Muscle layer of duodenum (tissue), 2 donors: Measurements from ENCODE around the gene GARIN1A.
"Not testable (repeated sequence)": the region's sequence is repeated elsewhere in the genome, so short reads cannot be mapped to it uniquely, and the experiment has no call there.

ENCODE experiments used
- H3K27ac ChIP-seq: one replicate; pipeline ENCODE4 v1.7.0; 2013; ENCODE audit warnings: mild to moderate bottlenecking, low read length
- H3K27me3 ChIP-seq: one replicate; pipeline ENCODE4 v1.7.0; 2013; ENCODE audit warnings: low read depth, mild to moderate bottlenecking, control low read depth, low read length
- H3K36me3 ChIP-seq, 2 donors: one replicate each; pipeline ENCODE4 v1.7.0; 2013; ENCODE audit warnings: low read length in 2 of 2, control low read depth in 1 of 2, mild to moderate bottlenecking in 1 of 2; ENCODE audit not compliant: insufficient read depth in 2 of 2, control insufficient read depth in 1 of 2
- H3K4me1 ChIP-seq, 2 donors: one replicate each; pipeline ENCODE4 v1.7.0; 2013; ENCODE audit warnings: low read length in 2 of 2, mild to moderate bottlenecking in 2 of 2, control low read depth in 1 of 2, moderate library complexity in 1 of 2; ENCODE audit not compliant: insufficient read depth in 2 of 2, control insufficient read depth in 1 of 2
- H3K4me3 ChIP-seq, 2 donors: one replicate each; pipeline ENCODE4 v1.7.0; 2013; ENCODE audit warnings: low read length in 2 of 2, low read depth in 1 of 2, mild to moderate bottlenecking in 1 of 2
- H3K9me3 ChIP-seq, 2 donors: one replicate each; pipeline ENCODE4 v1.7.0; 2013; ENCODE audit warnings: low read length in 2 of 2, control low read depth in 1 of 2, mild to moderate bottlenecking in 1 of 2; ENCODE audit not compliant: control insufficient read depth in 1 of 2
- donor health status: healthy.

Gene GARIN1A

DNA sequence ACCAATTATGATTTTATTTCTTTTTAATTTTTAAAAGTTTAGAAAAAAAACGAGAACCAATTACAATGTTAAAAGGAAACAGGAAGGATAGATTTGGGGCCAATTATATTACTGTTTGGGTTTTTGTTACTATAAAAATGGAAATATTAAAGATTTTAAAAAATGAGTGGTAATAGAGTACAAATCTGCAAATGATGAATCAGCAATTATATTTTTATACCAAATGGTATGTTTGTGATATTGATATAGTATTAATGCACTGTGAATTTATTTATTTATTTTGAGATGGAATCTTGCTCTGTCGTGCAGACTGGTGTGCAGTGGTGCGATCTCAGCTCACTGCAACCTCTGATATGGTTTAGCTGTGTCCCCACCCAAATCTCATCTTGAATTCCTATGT is 11.5 kb upstream of the GARIN1A start:
- no peak overlapping the region for H3K4me3 ChIP-seq
- H3K4me1 ChIP-seq: no peaks in the 10 kb centered on the region
- peaks cover 0 to 8% of the 10 kb centered on the region in 2 donors for H3K9me3 ChIP-seq
- H3K36me3 ChIP-seq: peaks cover 0 to 4% of the 10 kb centered on the region in 2 donors
- no peak overlapping the region for H3K27ac ChIP-seq
- H3K27me3 ChIP-seq: no peaks in the 10 kb centered on the region

DNA sequence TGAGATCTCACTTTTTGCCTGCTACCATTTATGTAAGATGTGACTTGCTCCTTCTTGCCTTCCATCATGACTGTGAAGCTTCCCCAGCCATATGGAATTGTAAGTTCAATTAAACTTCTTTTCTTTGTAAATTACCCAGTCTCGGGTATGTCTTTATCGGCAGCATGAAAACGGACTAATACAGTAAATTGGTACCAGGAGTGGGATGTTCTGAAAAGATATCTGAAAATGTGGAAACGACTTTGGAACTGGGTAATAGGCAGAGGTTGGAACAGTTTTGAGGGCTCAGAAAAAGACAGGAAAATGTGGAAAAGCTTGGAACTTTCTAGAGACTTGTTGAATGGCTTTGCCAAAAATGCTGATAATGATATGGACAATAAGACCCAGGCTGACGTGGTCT is 10.6 kb upstream of the GARIN1A start:
- H3K4me1 ChIP-seq: no peaks in the 10 kb centered on the region
- peaks cover 0 to 4% of the 10 kb centered on the region in 2 donors for H3K36me3 ChIP-seq
- H3K27ac ChIP-seq: no peak overlapping the region

DNA sequence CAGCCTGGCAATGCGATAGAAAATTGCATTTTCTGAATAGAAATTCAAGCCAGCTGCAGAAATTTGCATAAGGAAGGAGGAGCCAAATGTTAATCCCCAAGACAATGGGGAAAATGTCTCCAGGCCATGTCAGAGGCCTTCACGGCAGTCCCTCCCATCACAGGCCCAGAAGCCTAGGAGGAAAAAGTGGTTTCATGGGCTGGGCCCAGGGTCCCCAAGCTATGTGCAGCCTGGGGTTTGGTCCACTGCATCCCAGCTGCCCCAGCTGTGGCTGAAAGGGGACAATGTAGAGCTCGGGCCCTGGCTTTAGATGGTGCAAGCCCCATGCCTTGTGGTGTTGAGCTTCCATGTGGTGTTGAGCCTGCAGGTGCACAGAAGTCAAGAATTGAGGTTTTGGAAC is 10.0 kb upstream of the GARIN1A start:
- Histone ChIP-seq H3K9me3 (peaks cover 0 to 8% of the 10 kb centered on the region in 2 donors), H3K27me3 (no peaks in the 10 kb centered on the region), H3K27ac (no peak overlapping the region), H3K4me3 (no peak overlapping the region), H3K4me1 (no peaks in the 10 kb centered on the region), H3K36me3 (peaks cover 0 to 4% of the 10 kb centered on the region in 2 donors)

More for the DNA sequence above, 10.6 kb upstream of the GARIN1A start:
- Histone ChIP-seq H3K27me3 (no peaks in the 10 kb centered on the region), H3K9me3 (peaks cover 0 to 8% of the 10 kb centered on the region in 2 donors), H3K4me3 (no peak overlapping the region)

DNA sequence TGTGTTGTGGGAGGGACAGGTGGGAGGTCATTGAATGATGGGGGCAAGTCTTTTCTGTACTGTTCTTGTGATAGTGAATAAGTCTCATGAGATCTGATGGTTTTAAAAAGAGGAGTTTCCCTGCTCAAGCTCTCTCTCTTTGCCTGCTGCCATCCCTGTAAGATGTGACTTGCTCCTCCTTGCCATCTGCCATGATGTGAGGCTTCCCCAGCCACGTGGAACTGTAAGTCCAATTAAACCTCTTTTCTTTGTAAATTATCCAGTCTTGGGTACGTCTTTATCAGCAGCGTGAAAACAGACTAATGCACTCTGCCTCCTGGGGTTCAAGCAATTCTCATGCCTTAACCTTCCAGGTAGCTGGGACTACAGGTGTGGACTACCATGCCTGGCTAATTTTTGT is 8.9 kb upstream of the GARIN1A start:
- not testable (repeated sequence) for H3K4me3 ChIP-seq, H3K4me1 ChIP-seq, H3K9me3 ChIP-seq, H3K36me3 ChIP-seq, H3K27ac ChIP-seq, H3K27me3 ChIP-seq

DNA sequence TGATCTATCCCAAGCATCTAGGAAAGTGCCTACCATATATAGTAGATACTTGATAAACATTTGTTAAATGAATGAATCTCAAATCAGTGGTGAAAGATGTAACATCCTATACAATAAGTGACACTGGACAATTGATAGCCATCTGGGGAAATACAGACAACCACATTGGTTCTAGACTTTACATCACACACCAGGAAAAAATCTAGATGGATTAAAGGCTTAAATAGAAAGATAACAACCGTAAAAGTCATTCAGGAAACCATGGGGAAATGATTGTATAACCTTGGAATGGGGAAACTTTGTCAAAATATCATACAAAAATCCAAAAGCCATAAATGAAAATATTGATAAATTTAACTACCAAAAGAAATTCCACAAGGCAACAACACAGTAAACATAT is 7.0 kb upstream of the GARIN1A start:
- H3K36me3 ChIP-seq: peaks cover 0 to 4% of the 10 kb centered on the region in 2 donors
- H3K27ac ChIP-seq: no peak overlapping the region
- no peaks in the 10 kb centered on the region for H3K4me1 ChIP-seq
- H3K27me3 ChIP-seq: no peaks in the 10 kb centered on the region
- no peak overlapping the region for H3K4me3 ChIP-seq
- H3K9me3 ChIP-seq: peaks cover 0 to 8% of the 10 kb centered on the region in 2 donors

DNA sequence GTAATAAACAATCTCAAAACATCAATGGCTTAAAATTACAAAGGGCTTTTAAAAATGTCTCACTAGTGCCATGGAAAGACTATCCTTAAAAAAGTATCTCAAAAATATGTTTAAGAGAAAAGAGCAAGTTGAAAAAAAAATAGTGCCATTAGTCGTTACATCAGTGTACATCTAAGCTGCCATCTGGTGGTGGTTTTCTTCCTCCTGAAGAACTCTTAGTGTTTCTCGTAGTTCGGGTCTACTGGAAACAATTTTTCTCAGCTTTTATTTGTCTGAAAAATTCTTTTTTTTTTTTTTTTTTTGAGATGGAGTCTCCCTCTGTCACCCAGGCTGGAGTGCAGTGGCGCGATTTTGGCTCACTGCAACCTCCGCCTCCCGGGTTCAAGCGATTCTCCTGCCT is 5.9 kb upstream of the GARIN1A start:
- Histone ChIP-seq H3K27ac (no peak overlapping the region), H3K4me1 (no peaks in the 10 kb centered on the region), H3K9me3 (peaks cover 0 to 8% of the 10 kb centered on the region in 2 donors), H3K36me3 (peaks cover 0 to 4% of the 10 kb centered on the region in 2 donors), H3K27me3 (no peaks in the 10 kb centered on the region), H3K4me3 (no peak overlapping the region)

DNA sequence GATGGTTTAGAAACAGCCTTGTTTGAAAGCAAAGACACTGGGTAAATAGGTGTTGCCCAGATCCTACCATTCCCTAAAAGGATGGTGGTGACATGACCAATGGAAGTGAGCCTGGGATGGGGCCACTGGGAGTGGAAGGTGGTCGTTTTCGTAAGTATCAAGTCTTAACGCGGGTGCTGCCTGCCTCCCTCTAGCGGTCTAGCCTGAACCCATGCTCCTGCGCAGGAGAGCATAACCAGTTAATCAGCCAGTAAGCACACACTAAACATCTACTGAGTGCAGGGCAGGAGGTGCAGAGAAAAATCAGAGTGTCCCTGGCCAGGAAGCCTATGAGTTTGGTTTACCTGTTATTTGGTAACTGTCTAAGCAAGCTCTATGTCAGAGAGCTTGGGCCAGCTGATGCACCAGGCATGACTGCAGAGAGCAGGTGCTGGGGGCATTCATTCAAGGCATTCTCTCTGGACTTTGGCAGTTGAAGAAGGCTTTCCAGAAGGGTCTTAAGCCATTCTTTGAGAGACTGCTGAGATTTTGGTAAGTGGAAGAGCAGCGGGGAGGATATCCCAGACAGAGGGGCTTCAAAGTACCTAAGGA is 930 bp downstream of the GARIN1A start:
- H3K4me1 ChIP-seq: no peaks in the 10 kb centered on the region
- H3K27ac ChIP-seq: no peak overlapping the region
- H3K4me3 ChIP-seq: no peak overlapping the region
- no peaks in the 10 kb centered on the region for H3K27me3 ChIP-seq
- H3K9me3 ChIP-seq: no peaks in the 10 kb centered on the region
- no peaks in the 10 kb centered on the region for H3K36me3 ChIP-seq

DNA sequence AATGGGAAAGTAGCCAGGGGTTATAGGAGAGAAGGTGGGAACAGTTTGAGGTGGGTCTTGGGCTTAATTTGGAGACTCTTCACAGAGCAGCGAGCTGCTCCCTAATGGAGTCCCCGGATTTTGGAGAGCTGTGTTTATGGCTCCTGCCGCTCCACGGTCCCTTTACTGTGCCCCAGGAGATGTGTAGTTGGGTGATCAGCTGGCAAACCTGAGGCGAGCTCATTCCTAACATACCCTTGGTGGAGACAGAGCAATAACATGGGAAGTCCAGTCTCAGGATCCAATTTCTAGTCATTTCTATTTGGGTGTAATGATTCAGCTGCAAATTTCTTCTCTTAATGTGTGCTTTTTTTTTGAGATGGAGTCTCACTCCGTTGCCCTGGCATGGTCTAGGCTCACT is 1.5 kb downstream of the GARIN1A start:
- H3K27me3 ChIP-seq: no peaks in the 10 kb centered on the region
- H3K27ac ChIP-seq: no peak overlapping the region
- no peaks in the 10 kb centered on the region for H3K9me3 ChIP-seq
- H3K36me3 ChIP-seq: no peaks in the 10 kb centered on the region
- no peak overlapping the region for H3K4me3 ChIP-seq
- no peaks in the 10 kb centered on the region for H3K4me1 ChIP-seq

DNA sequence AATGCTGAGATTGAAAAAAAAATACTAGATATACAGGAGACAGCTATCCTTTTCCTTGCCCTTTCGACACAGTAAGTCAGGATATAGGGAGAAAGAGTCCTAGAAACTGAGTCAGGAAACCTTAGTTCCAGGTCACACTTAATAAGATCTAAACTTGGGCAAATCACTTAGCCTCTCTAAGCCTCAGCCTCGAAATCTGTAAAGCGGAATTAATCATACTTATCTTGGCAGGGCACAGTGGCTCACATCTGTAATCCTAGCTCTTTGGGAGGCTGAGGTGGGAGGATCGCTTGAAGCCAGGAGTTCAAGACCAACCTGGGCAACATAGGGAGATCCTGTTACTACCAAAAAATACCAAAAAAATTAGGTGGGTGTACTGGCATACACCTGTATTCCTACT is 4.6 kb downstream of the GARIN1A start:
- no peak overlapping the region for H3K4me3 ChIP-seq
- H3K27ac ChIP-seq: no peak overlapping the region
- H3K4me1 ChIP-seq: no peaks in the 10 kb centered on the region
- H3K9me3 ChIP-seq: no peaks in the 10 kb centered on the region
- no peaks in the 10 kb centered on the region for H3K27me3 ChIP-seq
- peaks cover 0 to 6% of the 10 kb centered on the region in 2 donors for H3K36me3 ChIP-seq

DNA sequence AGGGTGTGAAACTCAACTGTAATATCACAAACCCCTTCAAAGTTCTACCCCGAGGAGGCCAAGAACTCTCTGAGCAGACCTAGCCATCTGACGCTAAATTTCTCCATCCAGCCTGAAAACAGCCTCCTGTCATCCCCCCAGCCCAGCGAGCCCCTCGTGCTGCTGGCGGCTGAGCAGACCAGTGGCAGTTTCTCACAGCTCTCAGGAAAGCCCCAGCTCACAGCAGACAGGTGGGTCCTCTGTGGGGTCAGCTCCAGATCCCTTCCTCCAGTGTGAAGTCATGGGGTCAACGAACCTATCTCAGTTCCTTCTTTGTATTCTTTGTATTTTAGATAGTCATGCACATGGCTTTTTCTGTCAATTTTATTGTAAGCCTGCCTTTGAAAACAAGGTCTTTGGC is 7.8 kb downstream of the GARIN1A start:
- peaks cover 3 to 6% of the 10 kb centered on the region in 2 donors for H3K36me3 ChIP-seq
- no peaks in the 10 kb centered on the region for H3K9me3 ChIP-seq
- H3K4me1 ChIP-seq: no peaks in the 10 kb centered on the region
- no peak overlapping the region for H3K27ac ChIP-seq
- H3K27me3 ChIP-seq: no peaks in the 10 kb centered on the region
- H3K4me3 ChIP-seq: no peak overlapping the region

DNA sequence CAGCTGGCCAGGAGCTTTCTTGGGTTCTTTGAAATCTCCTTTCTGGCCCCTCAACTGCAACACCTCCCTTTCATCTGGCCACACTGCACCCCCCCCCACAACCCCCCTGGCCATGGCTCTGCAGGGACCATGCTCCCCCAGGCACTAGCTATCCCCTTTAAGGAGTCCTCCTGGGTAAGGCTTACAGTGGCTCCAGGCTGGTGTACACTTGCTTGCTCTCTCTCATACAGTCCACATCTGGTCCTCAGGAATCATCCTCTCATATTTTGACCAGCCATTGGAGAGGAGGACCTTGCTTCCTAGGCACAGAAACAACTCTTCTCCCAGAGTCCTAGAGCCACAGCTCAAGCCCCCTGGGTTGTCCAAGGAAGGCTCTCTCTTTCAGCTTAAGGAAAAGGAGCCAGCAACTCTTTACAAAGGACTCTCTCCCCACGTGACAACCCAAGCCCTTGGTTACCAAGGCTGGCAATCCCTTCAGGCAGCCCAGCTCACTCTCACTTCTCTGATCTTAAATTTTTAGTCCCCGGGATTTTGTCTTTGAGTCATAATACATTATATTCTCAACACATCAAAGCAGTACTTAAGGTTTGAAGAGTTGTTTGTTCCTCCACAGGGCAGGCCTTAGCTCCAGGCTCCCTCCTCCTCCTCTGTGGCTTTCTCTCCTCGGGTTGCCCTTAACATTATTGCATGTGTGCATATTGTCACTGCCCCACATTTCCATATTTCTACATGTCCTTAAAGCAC is 9.9 kb downstream of the GARIN1A start:
- Histone ChIP-seq H3K27me3 (no peaks in the 10 kb centered on the region), H3K27ac (no peak overlapping the region), H3K4me1 (no peaks in the 10 kb centered on the region), H3K36me3 (peaks cover 3 to 6% of the 10 kb centered on the region in 2 donors), H3K9me3 (no peaks in the 10 kb centered on the region), H3K4me3 (no peak overlapping the region)

DNA sequence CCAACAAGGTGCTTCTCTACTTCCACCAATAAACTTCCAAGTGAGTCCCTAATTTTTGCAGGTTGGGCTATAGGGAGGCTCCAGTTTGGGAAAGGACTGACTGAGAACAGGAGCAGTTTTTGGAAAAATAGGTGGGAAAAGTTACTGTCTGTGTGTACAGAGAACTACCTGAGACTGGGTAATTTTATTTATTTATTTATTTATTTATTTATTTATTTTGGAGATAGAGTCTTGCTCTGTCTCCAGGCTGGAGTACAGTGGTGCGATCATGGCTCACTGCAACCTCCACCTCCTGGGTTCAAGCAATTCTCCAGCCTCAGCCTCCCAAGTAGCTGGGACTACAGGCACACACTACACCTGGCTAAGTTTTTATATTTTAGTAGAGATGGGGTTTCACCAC is 11.2 kb downstream of the GARIN1A start:
- H3K4me3 ChIP-seq, H3K4me1 ChIP-seq, H3K27ac ChIP-seq, H3K9me3 ChIP-seq, H3K36me3 ChIP-seq, H3K27me3 ChIP-seq: not testable (repeated sequence)
